ENCODE results near the gene ZCCHC24.

- TF ChIP-seq CTCF (IDR thresholded peaks at IDR 0.05) (no peak), POLR2A (IDR thresholded peaks at IDR 0.05) (no peak)
These were observed 48.4 kb downstream of the ZCCHC24 start for GRCh38 chr10:79397051-79397450.
